ENCODE data around the gene SAP30BP.

The SAP30BP gene

GRCh38 chr17:75739174-75739573 lies 72.0 kb downstream of the SAP30BP start:
- DNase-seq (ENCODE audit: low read depth in 2 of 2), result no peak

- DNase-seq (ENCODE audit: low read depth in 2 of 2), result no peak
Observed at GRCh38 chr17:75739801-75740200, 72.7 kb downstream of the SAP30BP start.

DNA sequence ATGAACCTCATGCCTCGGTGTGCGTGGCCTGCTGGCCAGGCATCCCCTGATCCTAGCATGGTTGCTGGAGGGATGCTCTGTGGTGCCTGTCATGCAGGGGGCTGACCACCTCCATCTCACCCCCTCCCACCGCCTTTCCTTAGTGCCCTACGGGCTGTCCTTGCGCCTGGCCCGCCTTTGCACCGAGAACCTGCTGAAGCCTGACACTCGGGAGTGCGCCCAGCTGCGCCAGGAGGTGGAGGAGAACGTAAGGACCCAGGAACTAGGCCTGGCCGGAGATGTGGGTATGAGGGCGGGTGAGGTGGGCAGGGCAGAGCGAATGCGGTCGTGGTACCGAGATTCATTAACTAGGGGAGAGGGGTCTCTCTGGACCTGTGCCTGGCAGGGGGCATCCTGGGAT lies 73.1 kb downstream of the SAP30BP start:
- DNase-seq (ENCODE audit: low read depth in 2 of 2), result no peak

GRCh38 chr17:75740631-75741077 lies 73.5 kb downstream of the SAP30BP start:
- DNase-seq (ENCODE audit: low read depth in 2 of 2), result no peak

- DNase-seq (ENCODE audit: low read depth in 2 of 2), result no peak
Observed at GRCh38 chr17:75742337-75742736, 75.2 kb downstream of the SAP30BP start.

GRCh38 chr17:75743625-75744206 lies 76.6 kb downstream of the SAP30BP start:
- DNase-seq (ENCODE audit: low read depth in 2 of 2), result no peak

- DNase-seq (ENCODE audit: low read depth in 2 of 2), result no peak
Observed at GRCh38 chr17:75748706-75749105, 81.6 kb downstream of the SAP30BP start.

- peak; percentile 83 to 95 for DNase-seq (ENCODE audit: low read depth in 2 of 2)
Observed at GRCh38 chr17:75749545-75750389, 82.6 kb downstream of the SAP30BP start.

DNA sequence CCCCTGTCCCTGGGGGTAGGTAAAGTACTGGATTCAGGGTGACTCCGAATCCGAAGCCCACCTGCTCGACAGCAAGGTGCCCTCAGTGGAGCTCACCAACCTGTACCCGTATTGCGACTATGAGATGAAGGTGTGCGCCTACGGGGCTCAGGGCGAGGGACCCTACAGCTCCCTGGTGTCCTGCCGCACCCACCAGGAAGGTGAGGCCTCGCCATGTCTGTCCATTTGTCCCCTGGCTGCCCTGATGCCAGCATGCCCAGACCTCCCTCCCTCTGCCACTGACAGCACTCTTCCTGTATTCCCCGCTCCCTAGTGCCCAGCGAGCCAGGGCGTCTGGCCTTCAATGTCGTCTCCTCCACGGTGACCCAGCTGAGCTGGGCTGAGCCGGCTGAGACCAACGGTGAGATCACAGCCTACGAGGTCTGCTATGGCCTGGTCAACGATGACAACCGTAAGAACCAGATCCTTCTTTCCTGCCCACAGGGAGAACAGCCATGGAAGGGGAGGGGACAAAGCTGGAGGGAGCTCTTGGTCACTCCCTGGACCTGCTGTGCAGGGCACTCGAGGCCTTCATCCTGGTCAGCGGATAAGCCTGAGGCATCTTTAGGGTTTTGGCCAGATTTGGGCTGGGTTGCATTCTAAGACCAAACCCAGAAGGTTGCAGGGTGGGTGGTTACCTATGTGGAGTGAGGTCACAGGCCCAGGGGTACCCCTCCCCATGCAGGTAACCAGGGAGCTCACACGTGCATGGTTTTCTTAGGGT lies 83.7 kb downstream of the SAP30BP start:
- DNase-seq (ENCODE audit: low read depth in 2 of 2), result no peak

- DNase-seq (ENCODE audit: low read depth in 2 of 2), result no peak
Observed at GRCh38 chr17:75751676-75752404, 84.7 kb downstream of the SAP30BP start.

- DNase-seq (ENCODE audit: low read depth in 2 of 2), result no peak
Observed at GRCh38 chr17:75752405-75752709, 85.2 kb downstream of the SAP30BP start.

GRCh38 chr17:75752802-75753513 lies 85.8 kb downstream of the SAP30BP start:
- DNase-seq (ENCODE audit: low read depth in 2 of 2), result no peak

GRCh38 chr17:75753514-75754377 lies 86.6 kb downstream of the SAP30BP start:
- DNase-seq (ENCODE audit: low read depth in 2 of 2), result peak; percentile 51 to 67

GRCh38 chr17:75754378-75755204 lies 87.5 kb downstream of the SAP30BP start:
- no peak for DNase-seq (ENCODE audit: low read depth in 2 of 2)

- no peak for DNase-seq (ENCODE audit: low read depth in 2 of 2)
Observed at GRCh38 chr17:75755205-75755901, 88.2 kb downstream of the SAP30BP start.

DNA sequence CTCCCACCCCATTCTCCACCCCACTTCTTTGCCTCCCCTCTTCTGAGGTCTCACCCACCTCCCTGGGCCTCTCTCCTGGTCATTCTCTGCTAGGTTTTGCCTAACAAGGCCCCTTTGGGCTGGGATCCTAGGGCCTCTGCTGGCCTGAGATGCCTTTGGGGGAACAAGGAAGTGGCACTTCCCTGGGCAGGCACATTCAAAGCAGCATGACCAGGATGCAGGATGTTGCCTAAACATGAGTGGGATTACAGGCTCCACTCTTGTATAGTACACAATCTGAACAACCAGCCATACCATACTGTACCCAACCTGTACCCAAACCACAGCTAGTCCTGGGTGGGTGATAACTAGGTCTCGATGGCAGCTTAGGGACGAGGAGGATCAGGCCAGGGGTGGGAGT lies 88.9 kb downstream of the SAP30BP start:
- DNase-seq (ENCODE audit: low read depth in 2 of 2), result no peak

DNA sequence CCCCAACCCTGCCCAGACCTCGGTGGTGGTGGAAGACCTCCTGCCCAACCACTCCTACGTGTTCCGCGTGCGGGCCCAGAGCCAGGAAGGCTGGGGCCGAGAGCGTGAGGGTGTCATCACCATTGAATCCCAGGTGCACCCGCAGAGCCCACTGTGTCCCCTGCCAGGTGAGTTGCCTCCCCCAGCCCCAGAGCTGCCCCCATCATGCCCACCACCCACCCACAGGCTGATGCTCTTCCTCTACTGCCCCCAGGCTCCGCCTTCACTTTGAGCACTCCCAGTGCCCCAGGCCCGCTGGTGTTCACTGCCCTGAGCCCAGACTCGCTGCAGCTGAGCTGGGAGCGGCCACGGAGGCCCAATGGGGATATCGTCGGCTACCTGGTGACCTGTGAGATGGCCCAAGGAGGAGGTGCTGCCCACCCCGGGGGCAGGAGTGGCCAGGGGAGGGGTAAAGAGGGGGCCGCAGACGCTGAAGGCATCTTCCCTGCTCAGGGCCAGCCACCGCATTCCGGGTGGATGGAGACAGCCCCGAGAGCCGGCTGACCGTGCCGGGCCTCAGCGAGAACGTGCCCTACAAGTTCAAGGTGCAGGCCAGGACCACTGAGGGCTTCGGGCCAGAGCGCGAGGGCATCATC lies 89.4 kb downstream of the SAP30BP start:
- no peak for DNase-seq (ENCODE audit: low read depth in 2 of 2)

DNA sequence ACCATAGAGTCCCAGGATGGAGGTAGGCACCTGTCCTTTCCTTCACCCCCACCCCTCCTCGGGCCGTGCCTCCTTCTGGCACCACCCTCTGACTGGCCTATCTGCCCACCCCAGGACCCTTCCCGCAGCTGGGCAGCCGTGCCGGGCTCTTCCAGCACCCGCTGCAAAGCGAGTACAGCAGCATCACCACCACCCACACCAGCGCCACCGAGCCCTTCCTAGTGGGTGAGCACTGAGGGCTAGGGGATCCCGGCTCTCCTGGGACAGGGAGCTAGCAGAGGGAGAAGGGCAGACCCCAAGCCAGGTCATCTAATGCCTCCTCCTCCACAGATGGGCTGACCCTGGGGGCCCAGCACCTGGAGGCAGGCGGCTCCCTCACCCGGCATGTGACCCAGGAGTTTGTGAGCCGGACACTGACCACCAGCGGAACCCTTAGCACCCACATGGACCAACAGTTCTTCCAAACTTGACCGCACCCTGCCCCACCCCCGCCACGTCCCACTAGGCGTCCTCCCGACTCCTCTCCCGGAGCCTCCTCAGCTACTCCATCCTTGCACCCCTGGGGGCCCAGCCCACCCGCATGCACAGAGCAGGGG lies 90.0 kb downstream of the SAP30BP start:
- no peak for DNase-seq (ENCODE audit: low read depth in 2 of 2)

All from stimulated activated CD4-positive, alpha-beta T cell treated with anti-CD3 and anti-CD28 coated beads, Interleukin-4, amount 100 ng/mL, for 48 hours (primary cell).